Activated CD4-positive, alpha-beta T cell treated with anti-CD3 and anti-CD28 coated beads, Interleukin-10, Interleukin-2, amounts not matched to agents 100 ng/mL and 50 ng/mL, durations not matched to agents 16 hours and 8 hours (primary cell): ENCODE data around the gene GAB4.
"Not testable (repeated sequence)": the region's sequence is repeated elsewhere in the genome, so short reads cannot be mapped to it uniquely, and the experiment has no call there.

Experiments used
- DNase-seq: peaks from one replicate; pipeline ENCODE4 v3.0.0-alpha.2; 2020

GAB4 gene, protein sequence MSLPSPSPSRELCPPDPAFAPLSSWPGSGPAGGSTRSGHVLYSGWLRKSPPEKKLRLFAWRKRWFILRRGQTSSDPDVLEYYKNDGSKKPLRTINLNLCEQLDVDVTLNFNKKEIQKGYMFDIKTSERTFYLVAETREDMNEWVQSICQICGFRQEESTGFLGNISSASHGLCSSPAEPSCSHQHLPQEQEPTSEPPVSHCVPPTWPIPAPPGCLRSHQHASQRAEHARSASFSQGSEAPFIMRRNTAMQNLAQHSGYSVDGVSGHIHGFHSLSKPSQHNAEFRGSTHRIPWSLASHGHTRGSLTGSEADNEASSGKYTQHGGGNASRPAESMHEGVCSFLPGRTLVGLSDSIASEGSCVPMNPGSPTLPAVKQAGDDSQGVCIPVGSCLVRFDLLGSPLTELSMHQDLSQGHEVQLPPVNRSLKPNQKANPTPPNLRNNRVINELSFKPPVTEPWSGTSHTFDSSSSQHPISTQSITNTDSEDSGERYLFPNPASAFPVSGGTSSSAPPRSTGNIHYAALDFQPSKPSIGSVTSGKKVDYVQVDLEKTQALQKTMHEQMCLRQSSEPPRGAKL

DNA sequence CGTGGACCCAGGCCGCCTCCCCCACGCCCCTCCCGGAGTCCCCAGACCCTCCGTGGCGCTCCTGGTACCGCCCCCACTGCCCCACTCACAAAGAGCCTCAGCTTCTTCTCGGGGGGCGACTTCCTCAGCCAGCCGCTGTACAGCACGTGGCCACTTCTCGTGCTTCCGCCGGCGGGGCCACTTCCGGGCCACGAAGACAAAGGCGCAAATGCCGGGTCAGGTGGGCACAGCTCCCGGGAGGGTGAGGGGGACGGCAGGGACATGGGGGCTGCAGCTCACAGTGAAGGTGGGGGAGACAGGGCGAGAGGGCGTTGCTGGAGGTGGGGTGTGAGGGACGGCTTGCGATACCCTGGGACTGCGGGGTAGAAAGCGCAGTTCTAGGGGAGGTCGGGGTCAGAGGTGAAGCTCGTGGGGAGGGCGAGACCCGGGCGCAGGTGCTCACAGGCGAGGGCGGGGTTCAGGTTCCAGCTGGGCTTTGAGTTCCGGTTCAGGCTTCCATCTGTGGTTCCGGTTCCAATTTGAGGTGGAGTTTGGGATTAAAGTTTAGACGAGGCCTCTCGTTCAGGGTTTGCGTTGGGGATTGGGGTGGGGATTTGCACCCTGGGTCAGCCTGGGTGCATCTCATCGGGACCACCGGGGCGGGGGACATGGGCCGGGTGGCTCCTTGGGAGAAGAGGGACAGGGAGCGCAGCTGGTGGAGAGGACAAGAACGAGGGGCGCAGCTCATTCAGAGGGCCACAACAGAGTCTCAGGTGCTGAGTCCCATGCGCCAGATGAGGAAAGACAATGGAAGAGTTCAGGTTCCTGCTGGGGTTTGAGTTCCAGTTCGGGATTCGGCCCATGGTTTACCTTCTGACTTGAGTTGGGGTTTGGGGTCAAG is at the start of gene GAB4:
Gene GAB4 (minus strand): TSS at position 371 of the 880 bp plus-strand sequence. CDS start 108 bp downstream, at position 263.
- no peak for DNase-seq

- DNase-seq = no peak
These were observed 48.8 kb upstream of the GAB4 start for GRCh38 chr22:17056807-17057206.

GRCh38 chr22:17056058-17056457 is 48.0 kb upstream of the GAB4 start:
- DNase-seq = no peak

- no peak for DNase-seq
These were observed 39.6 kb upstream of the GAB4 start for GRCh38 chr22:17047656-17048055.

- DNase-seq = no peak
These were observed 38.7 kb upstream of the GAB4 start for GRCh38 chr22:17046566-17047348.

- no peak for DNase-seq
These were observed 35.5 kb upstream of the GAB4 start for GRCh38 chr22:17043521-17043920.

DNA sequence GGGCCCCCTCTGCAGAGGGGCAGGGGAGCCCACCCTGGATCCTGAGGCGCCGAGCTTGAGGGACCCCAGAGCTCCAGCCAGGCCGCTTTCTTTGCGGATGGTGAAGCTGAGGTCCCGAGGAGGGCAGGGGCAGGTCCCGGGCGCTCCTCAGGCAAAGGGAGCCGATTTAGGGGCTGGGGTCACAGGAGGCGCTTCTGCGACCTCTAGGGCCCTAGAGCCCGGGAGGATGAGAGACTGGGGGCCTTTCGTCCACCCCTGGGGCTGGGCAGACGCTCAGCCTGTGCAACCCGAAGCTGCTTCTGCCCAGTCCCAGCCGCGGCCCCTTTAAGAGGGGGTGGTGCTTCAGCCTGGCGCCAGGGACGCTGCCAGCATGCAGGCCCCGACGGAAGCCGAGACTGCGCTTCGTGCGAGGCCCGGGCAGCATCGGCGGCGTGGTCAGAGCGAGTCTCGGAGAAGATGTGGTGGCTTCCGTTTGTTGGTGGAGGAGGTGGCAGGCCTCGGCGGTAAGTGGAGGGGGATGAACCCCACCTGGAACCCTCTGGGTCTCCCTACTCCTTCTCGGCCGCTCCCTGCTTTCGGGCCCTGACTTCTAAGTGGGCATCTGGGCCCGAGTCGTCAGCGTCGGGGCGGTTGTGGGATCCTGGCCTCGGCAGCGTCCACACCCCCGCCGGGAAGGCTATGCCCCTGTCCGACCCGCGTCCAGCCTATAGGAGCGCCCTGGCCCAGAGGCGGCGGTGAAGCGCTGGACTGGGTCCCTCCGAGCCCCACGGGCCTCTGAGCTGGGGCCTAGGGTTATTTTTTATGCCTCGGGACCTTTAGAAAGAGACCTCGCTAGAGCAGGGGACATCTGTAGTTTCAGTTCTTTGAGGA is 29.1 kb upstream of the GAB4 start:
- DNase-seq = not testable (repeated sequence)

- not testable (repeated sequence) for DNase-seq
These were observed 28.2 kb upstream of the GAB4 start for GRCh38 chr22:17035976-17036841.

DNA sequence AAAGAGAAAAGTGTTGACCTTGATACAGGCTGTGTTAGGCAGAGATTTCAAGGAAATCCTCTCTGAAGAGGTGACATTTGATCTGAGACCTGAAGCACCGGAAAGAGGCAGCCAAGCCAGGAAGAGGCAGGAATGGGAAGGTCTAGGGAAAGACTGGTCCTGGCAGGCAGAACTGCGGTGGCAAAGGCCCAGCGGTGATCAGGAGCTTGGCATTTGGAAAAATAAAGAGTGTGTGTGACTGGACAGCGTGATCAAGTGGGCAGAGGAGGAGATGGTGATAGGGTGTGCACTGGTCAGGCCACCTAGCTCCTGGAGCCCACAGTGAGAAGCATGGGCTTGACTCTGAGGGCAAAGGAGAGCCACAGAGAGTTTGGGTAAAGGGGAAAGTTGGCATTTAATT is 27.2 kb upstream of the GAB4 start:
- no peak for DNase-seq

DNA sequence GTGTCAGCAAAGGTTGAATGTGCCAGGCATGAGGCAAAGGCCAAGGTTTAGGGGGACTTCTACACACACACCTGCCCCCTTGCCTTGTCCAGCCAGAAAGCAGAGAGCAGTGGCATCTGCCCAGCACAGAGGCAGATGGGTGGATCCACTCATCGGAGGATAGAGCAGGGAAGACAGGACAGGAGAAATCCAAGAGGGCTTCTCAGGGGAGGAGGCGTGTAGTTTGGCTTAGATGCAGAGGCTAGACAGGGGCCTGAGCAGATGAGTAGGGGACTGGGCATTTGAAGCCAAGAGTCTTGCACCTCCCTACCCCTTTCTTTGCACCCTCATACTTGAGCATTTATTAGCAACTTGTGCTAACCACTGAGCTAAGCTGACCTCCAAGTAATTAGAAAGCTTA is 26.5 kb upstream of the GAB4 start:
- DNase-seq = not testable (repeated sequence)

DNA sequence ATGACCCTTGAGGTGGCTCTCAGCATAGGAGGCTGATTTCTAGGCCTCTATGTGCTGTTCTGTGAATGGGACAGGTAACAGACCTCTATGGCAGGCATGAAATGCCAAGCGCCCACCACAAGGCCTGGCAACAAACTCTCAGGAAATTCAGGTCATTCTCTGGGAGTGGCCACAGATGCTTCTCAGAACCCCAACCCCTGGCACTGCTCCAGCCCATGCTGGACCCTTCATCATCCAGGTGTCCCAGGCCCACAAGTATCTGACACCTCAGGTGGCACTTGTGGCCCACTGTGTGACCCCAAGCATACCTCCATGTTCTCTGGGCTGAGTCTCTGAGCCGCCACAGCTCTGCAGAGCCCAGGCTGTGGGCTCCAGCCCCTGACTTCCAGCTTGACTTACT is 24.3 kb upstream of the GAB4 start:
- not testable (repeated sequence) for DNase-seq

DNA sequence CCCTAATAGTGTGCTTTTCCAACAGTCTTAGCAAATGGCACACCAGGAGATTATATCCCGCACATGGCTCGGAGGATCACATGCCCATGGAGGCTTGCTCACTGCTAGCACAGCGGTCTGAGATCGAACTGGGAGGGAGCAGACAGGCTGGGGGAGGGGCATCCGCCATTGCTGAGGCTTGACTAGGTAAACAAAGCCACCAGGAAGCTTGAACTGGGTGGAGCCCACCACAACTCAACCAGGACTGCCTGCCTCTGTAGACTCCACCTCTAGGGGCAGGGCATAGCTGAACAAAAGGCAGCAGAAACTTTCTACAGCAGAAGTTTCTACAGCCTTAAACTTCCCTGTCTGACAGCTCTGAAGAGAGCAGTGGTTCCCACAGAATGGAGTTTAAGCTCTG is 16.4 kb upstream of the GAB4 start:
- DNase-seq = not testable (repeated sequence)

DNA sequence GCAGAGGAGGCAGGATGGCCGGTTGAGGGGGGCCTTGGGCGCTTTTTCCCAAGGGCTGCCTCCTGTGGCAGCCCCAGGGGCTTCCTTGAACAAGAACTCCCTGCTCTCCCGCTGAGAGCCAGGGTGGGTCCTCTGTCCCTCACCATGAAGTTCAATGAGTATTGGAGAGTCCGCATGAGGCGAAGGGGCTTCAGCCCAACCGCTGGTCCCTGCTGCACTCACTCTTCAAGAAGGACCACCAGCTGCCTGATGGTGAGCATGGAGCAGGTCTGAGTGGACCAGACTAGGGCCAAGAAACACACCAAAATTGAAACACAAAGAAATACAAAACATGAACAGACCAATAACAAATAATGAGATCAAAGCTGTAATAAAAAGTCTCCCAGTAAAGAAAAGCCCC is 7.5 kb upstream of the GAB4 start:
- DNase-seq = not testable (repeated sequence)

GRCh38 chr22:17014101-17014440 is 6.0 kb upstream of the GAB4 start:
- not testable (repeated sequence) for DNase-seq

DNA sequence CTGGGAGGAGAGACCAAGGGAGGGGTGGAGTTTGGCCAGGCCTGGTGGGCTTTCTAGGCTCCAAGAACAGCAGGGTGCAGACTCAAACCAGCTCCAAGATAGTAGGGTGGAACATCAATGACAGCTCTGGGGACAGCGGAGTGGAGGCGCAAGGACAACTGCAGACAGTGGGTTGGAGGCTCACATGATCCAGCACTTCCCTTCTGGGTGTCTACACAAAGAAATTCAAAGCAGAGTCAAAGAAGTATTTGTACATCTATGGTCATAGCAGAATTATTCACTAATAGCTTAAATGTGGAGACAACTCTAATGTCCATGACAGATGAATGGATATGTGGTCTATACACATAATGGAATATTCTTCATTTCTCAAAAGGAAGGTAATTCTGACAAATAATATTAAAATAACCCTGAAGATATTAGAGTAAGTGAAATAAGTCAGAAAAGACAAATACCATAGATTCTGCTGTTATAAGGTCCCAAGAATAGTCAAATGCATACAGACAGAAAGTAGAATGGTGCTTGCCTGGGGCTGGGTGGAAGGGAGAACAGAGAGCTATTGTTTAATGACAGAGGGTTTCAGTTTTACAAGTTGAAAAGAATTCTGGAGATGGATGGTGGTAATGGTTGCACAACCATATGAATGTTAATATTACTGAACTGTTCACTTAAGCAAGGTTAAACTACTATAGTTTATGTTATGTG is 5.5 kb upstream of the GAB4 start:
- DNase-seq = no peak

- no peak for DNase-seq
These were observed 4.2 kb upstream of the GAB4 start for GRCh38 chr22:17012267-17012666.

GRCh38 chr22:17009640-17010291 is 1.7 kb upstream of the GAB4 start:
- DNase-seq = no peak

DNA sequence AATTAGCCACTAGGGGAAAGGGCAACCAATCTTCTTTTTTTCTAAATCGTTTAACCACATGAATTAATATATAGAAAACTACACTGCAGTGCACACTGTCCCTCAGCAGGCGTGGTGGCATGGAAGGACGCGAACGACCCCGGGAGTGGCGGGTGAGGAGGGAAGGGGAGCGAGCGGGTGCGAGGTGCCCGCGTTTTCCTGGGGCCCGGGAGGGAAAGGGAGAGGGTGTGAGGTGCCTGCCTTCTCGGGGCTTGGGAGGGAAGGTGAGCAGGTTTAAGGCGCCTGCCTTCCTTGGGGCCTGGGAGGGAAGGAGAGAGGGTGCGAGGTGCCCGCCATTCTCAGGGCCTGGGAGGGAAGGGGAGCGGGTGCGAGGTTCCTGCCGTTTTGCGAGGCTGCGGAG is 765 bp downstream of the GAB4 start:
- no peak for DNase-seq

GRCh38 chr22:16989915-16990314 is 18.1 kb downstream of the GAB4 start:
- no peak for DNase-seq

DNA sequence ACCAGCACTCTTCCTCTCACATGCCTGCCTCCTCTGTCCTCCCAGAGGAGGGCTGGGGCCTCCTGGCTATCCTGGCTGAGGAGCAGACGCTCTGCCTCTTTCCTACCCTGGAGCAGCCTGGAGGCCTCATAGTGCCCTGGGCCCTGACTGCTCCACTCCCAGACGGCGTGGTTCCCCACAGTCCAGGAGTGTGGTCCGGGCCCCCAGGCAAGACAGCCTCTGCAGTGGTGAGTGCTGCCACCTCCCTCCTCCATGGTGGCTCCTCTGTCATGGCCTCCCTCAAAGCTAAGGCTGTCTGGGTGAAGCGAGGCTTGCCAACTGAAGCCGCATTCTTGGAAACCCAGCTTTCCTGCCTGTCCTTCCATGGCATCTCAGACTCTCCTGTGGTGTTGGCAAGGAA is 19.8 kb downstream of the GAB4 start:
- no peak for DNase-seq
